ENCODE results near the gene IGSF3.
"Not testable (repeated sequence)": the region's sequence is repeated elsewhere in the genome, so short reads cannot be mapped to it uniquely, and the experiment has no call there.

- TF ChIP-seq CTCF (IDR thresholded peaks at IDR 0.05; ENCODE audit: poor library complexity); EZH2phosphoT487 (IDR thresholded peaks at IDR 0.05; ENCODE audit: low read depth, severe bottlenecking, unreplicated experiment); EZH2 (IDR thresholded peaks at IDR 0.05; ENCODE audit: borderline replicate concordance): not testable (repeated sequence)
Observed at GRCh38 chr1:116658645-116659044, 8.9 kb downstream of the IGSF3 start.
